Left renal cortex interstitium (tissue), 4 donors: ENCODE measurements around the gene CRACR2A. TPM values are rescaled to one million over a fixed set of nuclear protein-coding genes. Genes with fewer than 3 reads are reported as not detected.

ENCODE experiments used
- DNase-seq, 4 donors: peaks; one replicate each; pipeline ENCODE4 v3.0.0-alpha.2; 2013; ENCODE audit warnings: low read depth in 4 of 4, low spot score in 2 of 4, missing footprints in 1 of 4
- polyA plus RNA-seq, 4 donors: library from polyadenylated mRNA; unstranded; fragments of 120-200 nt; gene quantifications; one replicate each; pipeline ENCODE4 v1.2.1, GENCODE V29; 2013; ENCODE audit not compliant: insufficient read length in 4 of 4

The CRACR2A gene
- polyA plus RNA-seq, 4 donors: 1.4 to 1.8 (median 1.5) TPM

- DNase-seq: no peak
These were observed 805 bp upstream of the CRACR2A start for GRCh38 chr12:3753544-3754284.

GRCh38 chr12:3752096-3752709 lies 706 bp downstream of the CRACR2A start:
- no peak for DNase-seq

GRCh38 chr12:3751151-3752095 lies 1.5 kb downstream of the CRACR2A start:
- no peak for DNase-seq

- DNase-seq: no peak
These were observed 2.3 kb downstream of the CRACR2A start for GRCh38 chr12:3750616-3751015.

- no peak for DNase-seq
These were observed 4.3 kb downstream of the CRACR2A start for GRCh38 chr12:3748620-3749019.

GRCh38 chr12:3747976-3748619 lies 4.8 kb downstream of the CRACR2A start:
- no peak for DNase-seq

GRCh38 chr12:3747543-3747942 lies 5.4 kb downstream of the CRACR2A start:
- DNase-seq: no peak

- DNase-seq: no peak
These were observed 6.2 kb downstream of the CRACR2A start for GRCh38 chr12:3746758-3747157.

GRCh38 chr12:3745152-3745551 lies 7.8 kb downstream of the CRACR2A start:
- DNase-seq: no peak

- DNase-seq: no peak
These were observed 8.5 kb downstream of the CRACR2A start for GRCh38 chr12:3744229-3744901.

GRCh38 chr12:3743803-3744202 lies 9.1 kb downstream of the CRACR2A start:
- no peak for DNase-seq

- DNase-seq: no peak
These were observed 10.8 kb downstream of the CRACR2A start for GRCh38 chr12:3741882-3742672.

GRCh38 chr12:3740480-3741231 lies 12.3 kb downstream of the CRACR2A start:
- no peak for DNase-seq

- no peak for DNase-seq
These were observed 17.5 kb downstream of the CRACR2A start for GRCh38 chr12:3735432-3735831.

- DNase-seq: no peak
These were observed 20.0 kb downstream of the CRACR2A start for GRCh38 chr12:3732901-3733300.

GRCh38 chr12:3730111-3730510 lies 22.8 kb downstream of the CRACR2A start:
- no peak for DNase-seq

- no peak for DNase-seq
These were observed 24.2 kb downstream of the CRACR2A start for GRCh38 chr12:3728686-3729085.

- DNase-seq: no peak
These were observed 24.9 kb downstream of the CRACR2A start for GRCh38 chr12:3727877-3728632.
